ENCODE measurements around the gene TRAPPC8.
"Not testable (repeated sequence)": the region's sequence is repeated elsewhere in the genome, so short reads cannot be mapped to it uniquely, and the experiment has no call there.

Gene TRAPPC8

DNA sequence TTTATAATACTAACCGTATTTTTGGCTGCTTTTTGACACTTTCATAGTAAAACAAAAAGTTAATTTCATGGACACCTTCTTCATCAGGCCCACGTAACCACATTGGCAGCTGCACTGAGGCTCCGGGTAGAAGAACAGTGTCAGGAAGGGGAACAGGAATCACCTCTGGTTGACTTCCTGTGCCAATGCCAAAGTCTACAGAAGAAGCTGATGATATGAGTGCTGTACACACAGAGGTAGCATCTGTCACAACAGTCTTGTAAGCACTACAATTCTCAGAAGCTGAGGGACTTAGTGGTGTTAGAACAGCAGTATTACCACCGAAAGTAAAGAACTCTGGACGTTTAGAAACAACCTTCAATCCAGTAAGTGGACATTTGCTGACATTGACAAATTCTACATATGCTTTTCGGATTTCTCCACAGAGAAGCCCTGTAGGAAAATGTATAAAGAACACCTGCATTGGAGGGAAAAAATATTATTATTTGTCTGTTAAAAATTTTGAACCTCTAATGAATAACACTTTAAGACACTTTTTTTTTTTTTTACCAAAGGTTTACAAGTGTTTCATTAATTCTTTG lies 85.3 kb downstream of the TRAPPC8 start:
- no peak for DNase-seq (ENCODE audit: low read depth)

DNA sequence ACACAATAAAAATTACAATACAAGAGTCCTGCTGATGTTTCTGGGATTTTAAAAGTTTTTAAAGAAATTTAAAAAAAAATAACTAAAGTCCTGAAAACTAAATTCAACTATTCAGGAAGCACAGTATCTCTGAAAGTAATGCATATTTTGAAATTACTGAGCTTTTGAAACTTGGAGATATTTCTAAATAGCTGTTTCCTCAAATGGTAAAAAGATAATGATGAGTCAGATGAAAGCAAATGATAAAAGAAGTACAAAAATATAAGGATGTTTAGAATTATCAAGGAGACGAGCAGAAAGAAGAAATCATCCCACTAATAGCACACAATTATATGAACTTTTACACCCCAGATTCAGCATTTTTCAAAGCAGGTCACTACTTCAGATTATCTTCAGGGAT lies 92.1 kb downstream of the TRAPPC8 start:
- no peak for DNase-seq (ENCODE audit: low read depth)

DNA sequence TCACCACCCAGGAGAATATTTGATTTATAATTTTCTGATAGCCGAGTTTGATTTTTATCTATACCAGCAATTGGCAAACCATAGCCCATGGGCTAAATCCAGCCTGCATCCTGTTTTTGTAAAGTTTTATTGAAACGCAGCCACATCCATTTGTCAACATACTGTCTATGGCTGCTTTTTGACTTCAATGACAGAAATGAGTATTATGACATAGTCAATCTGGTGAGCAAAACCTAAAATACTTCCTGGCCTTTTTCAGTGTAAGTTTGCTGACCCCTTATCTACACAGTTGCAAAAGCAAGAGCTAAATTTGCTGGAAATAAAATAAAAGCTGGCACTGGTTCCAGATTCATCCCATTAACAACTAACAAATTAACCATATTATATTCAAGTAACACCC lies 102.4 kb downstream of the TRAPPC8 start:
- DNase-seq (ENCODE audit: low read depth): no peak

DNA sequence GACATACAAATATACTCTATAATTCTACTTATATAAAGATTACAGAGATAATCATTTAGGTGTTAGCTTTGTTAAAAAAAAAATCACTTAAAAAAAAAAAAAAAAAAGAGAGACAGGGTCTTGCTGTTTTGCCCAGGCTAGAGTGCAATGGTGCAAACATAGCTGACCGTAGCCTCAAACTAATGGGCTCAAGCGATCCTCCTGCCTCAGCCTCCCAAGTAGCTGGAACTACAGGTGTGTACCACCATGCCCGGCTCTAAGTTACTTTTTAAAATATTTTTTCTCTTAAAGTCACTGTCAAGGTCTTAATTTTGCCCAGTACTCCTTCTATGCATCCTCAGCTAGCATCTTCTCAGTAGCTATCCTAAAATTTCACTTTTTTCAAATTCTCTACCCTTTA lies 105.0 kb downstream of the TRAPPC8 start:
- no peak for DNase-seq (ENCODE audit: low read depth)

DNA sequence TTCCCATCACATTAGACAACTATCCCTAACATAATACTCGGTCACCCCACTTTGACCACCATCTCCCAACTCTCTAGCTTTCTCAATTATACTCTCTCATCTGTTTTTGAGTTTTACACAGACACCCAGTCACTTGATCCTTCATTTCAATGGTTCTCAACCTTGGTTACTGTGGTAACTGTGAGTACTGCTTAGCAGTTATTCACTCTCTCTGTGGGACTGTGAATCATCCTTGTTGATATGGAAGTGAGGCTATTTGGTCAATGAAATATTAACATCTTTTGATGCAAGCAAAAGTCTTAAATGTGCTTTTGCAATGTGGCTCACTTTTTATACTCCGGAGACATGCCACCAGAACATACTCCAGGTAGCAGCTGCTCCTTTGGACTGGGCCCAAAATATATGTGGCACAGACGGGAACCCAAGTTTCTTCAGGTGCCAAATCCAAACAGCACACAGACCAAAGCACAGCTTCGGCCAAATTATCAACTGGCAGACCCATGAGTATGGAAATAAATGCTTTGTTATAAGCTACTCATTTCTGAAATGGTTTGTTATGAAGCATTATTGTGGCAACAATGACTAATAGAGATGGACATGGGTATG lies 107.3 kb downstream of the TRAPPC8 start:
- no peak for DNase-seq (ENCODE audit: low read depth)

- no peak for DNase-seq (ENCODE audit: low read depth)
These were observed 111.0 kb downstream of the TRAPPC8 start for GRCh38 chr18:31831903-31832302.

DNA sequence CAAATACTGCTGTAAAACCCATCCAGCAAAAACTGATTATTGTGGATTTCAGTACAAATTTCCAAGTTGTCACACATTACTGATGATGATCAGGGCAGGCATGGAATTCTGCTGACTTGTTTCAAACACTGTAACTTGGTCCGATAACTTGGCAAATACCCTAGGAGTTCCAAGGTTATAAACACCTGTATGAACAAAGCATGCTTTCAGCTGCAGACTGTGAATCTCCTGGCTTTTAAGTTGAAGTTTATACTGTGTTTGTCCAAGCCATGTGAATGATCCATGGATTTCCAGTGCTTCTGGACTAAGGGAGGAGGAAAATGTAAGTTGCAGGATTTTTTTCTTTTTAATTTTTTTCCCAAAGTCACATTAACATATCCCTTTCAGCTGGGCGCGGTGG lies 112.2 kb downstream of the TRAPPC8 start:
- no peak for DNase-seq (ENCODE audit: low read depth)

DNA sequence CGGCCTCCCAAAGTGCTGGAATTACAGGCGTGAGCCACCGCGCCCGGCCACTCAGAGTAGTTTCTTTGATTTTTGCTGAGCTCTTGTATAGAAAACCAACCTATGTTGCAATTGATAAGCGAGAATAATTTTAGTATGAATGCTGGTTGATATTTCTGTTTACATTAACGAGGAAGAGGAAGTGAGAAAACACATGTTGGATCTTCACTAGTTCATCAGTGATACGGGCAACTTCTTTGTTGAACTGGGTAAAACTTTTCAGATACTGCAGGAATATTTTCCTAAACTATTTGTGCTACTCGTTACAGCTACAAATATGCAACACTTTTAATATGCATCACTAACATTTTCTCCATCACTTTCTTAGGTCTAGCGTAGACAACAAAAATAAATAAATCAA lies 114.3 kb downstream of the TRAPPC8 start:
- DNase-seq (ENCODE audit: low read depth): no peak

DNA sequence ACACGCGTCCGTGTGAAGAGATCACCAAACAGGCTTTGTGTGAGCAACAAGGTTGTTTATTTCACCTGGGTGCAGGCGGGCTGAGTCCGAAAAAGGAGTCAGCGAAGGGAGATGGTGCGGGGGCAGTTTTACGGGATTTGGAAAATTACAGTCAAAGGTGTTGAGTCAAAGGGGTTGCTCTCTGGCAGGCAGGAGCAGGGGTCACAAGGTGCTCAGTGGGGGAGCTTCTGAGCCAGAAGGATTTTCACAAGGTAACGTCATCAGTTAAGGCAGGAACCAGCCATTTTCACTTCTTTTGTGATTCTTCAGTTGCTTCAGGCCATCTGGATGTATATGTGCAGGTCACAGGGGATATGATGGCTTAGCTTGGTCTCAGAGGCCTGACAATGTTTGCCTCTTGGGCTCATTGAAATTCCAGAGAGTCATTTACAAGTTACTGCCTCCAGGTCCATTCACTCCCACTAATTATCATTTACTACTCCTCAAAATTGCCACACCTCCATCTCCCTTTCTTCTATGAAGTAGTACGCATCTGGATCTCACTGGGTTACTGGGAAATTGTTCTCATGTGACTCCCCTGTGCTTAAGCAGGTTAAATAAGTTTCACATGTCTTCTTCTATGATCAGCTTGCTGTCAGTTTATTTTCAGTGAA lies 116.1 kb downstream of the TRAPPC8 start:
- DNase-seq (ENCODE audit: low read depth): not testable (repeated sequence)

DNA sequence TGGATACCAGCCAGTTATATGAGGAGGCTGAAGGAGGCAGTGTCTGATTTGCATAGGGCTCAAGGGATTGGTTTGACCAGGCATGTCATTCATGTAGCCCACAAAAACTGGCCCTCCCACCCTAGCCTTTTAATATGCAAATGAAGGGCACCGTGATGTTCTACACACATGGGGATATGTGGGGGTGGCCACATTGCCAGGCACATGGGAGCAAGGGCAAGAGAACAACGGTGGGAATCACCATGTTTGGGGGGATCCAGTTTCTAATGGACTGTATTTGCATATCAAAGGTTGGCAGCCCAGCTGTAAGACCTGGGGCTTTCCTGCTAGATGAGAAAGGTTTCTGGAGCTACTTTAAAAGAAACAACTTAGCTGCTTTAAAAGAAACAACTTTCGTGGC lies 117.2 kb downstream of the TRAPPC8 start:
- no peak for DNase-seq (ENCODE audit: low read depth)

DNA sequence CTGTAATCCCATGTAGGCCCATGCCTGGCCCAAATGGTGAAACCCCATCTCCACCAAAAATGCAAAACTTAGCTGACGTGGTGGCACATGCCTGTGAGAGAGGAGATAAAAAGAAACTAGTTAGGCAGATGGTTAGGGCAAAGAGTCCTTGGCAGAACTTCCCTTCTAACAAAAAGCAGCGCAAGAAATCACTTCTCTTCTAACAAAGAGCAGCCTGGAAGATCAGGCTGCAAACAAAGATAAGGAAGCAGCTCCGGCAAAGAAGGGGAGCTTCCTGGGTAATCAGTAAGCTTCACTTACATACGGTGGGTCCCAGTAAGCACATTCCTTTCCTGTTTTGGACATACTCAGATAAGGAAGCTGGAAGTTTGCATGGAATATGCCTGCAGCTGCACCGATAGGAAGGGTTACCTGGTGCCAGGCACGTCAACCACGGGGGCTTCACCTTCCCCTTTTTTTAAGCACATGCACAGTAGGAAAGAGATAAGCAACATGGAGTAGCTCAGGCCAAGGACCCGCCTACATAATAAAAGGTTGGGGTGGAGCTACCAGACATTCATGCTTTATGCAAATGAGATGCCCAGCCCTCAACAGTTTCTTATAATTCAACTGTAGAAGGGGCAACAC lies 121.3 kb downstream of the TRAPPC8 start:
- DNase-seq (ENCODE audit: low read depth): no peak

DNA sequence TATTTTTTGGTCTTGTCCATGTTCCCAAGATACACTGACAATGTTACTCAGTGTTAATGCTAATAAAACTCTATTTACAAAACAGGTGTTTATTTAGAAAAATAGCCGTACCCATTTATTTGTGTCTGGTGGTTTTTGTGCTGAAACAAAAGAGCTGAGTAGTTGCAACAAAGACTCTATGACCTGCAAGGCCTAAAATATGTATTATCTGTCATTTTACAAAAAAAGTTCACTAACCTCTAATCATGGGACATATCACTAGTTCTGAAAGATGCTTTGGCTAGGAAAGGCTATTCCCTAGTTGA lies 123.1 kb downstream of the TRAPPC8 start:
- no peak for DNase-seq (ENCODE audit: low read depth)

- no peak for DNase-seq (ENCODE audit: low read depth)
These were observed 123.6 kb downstream of the TRAPPC8 start for GRCh38 chr18:31819106-31819924.

DNA sequence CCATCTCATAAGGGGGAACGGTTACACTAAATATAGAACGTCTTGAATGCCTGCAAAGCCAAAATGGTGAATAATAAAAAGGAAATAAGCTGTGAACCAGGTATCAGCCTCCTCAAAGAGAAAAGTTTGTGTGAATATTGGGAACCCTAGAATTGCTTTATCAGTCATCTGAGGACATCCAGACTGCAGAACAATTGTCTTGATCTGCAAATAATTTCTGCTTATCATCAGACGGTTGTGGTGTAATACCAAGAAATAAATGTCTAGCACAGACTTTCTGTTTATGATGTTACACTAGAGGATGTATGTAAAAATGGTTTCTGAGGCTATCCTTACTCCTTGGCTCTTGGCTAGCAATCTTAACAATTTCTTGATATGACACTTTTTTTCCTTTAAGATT lies 128.8 kb downstream of the TRAPPC8 start:
- DNase-seq (ENCODE audit: low read depth): no peak

GRCh38 chr18:31810336-31811130 lies 132.4 kb downstream of the TRAPPC8 start:
- not testable (repeated sequence) for DNase-seq (ENCODE audit: low read depth)

DNA sequence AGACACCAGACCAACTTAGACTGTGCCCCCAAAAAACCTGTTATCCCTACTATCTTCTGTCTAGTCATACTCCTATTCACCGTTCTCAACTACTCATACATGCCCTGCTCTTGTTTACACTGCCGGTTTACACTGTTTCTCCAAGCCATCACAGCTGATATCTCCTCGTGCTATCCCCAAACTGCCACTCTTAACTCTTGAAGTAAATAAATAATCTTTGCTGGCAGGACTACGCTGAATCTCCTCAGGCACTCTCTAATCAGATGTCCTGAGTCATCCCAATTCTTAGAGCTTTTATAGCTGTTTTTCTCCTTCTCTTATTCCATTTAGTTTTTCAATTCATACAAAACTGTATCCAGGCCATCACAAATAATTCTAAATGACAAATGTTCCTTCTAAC lies 133.9 kb downstream of the TRAPPC8 start:
- DNase-seq (ENCODE audit: low read depth): not testable (repeated sequence)

GRCh38 chr18:31801078-31801477 lies 141.8 kb downstream of the TRAPPC8 start:
- no peak for DNase-seq (ENCODE audit: low read depth)

GRCh38 chr18:31799257-31799656 lies 143.7 kb downstream of the TRAPPC8 start:
- not testable (repeated sequence) for DNase-seq (ENCODE audit: low read depth)

GRCh38 chr18:31798399-31798798 lies 144.5 kb downstream of the TRAPPC8 start:
- DNase-seq (ENCODE audit: low read depth): no peak

- no peak for DNase-seq (ENCODE audit: low read depth)
These were observed 147.2 kb downstream of the TRAPPC8 start for GRCh38 chr18:31795747-31796146.

- DNase-seq (ENCODE audit: low read depth): no peak
These were observed 149.4 kb downstream of the TRAPPC8 start for GRCh38 chr18:31793531-31793930.

- no peak for DNase-seq (ENCODE audit: low read depth)
These were observed 150.4 kb downstream of the TRAPPC8 start for GRCh38 chr18:31792580-31792911.

Measured in activated T-helper 9 cell treated with anti-CD3 and anti-CD28 coated beads, Interleukin-2, amount 50 U/mL, for 16 hours (primary cell).